ENCODE results near the gene COPS4.
"Not testable (repeated sequence)": the region's sequence is repeated elsewhere in the genome, so short reads cannot be mapped to it uniquely, and the experiment has no call there.

COPS4 gene

DNA sequence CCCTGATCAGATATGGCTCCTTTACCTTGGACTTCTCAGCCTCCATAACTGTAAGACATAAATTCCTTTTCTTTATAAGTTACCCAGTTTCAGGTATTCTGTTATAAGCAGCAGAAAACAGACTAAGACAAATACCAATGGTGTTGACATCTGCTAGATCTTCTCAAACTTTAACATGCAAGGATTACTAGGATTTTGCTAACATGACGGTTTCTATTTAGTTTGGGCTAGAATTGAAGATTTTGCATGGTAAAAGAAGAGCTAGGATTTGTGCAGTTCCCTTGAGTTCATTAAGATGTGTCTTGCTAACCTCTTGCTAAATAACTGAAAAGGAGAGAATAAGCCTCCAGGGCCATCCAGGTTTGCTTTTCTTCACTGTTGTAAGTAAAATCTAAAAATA is 5.3 kb upstream of the COPS4 start:
- H4K20me1 ChIP-seq (ENCODE audit: insufficient read depth, low read length, poor library complexity, severe bottlenecking): no peaks in the 10 kb centered on the region
- peaks cover 2% of the 10 kb centered on the region; the same call in 1 of the 2 replicates for H3F3A ChIP-seq (ENCODE audit: low read depth)
- no peaks in the 10 kb centered on the region for H3K9me2 ChIP-seq (replicated peaks; ENCODE audit: low read depth, low read length)
- TF ChIP-seq CTCF (conservative IDR thresholded peaks at IDR 0.05; ENCODE audit: low read length): no peak
- no peak for TF ChIP-seq EZH2phosphoT487 (IDR thresholded peaks at IDR 0.05; ENCODE audit: borderline replicate concordance)
- no peak overlapping the region for H3K4me3 ChIP-seq (ENCODE audit: low read length, poor library complexity, severe bottlenecking)
- H3K4me2 ChIP-seq (ENCODE audit: low read depth, low read length, poor library complexity, severe bottlenecking): no peak overlapping the region
- H3K4me1 ChIP-seq (ENCODE audit: insufficient read depth, low read length, poor library complexity, severe bottlenecking): peaks cover 6% of the 10 kb centered on the region
- H2AFZ ChIP-seq (ENCODE audit: low read length): 0 out of 2 replicates have a peak overlapping the region, but pooled peaks have one; percentile 4
- H3K27me3 ChIP-seq (ENCODE audit: insufficient read depth, low read length, poor library complexity, severe bottlenecking): no peaks in the 10 kb centered on the region
- no peaks in the 10 kb centered on the region for H3K9me3 ChIP-seq (ENCODE audit: insufficient read depth, low read depth, low read length)
- no peaks in the 10 kb centered on the region for H3K36me3 ChIP-seq (ENCODE audit: insufficient read depth, low read length)
- no peak overlapping the region for H3K9ac ChIP-seq (ENCODE audit: low read depth, low read length, poor library complexity, severe bottlenecking)
- no peaks in the 10 kb centered on the region for H3K79me2 ChIP-seq (ENCODE audit: insufficient read depth, low read length)

DNA sequence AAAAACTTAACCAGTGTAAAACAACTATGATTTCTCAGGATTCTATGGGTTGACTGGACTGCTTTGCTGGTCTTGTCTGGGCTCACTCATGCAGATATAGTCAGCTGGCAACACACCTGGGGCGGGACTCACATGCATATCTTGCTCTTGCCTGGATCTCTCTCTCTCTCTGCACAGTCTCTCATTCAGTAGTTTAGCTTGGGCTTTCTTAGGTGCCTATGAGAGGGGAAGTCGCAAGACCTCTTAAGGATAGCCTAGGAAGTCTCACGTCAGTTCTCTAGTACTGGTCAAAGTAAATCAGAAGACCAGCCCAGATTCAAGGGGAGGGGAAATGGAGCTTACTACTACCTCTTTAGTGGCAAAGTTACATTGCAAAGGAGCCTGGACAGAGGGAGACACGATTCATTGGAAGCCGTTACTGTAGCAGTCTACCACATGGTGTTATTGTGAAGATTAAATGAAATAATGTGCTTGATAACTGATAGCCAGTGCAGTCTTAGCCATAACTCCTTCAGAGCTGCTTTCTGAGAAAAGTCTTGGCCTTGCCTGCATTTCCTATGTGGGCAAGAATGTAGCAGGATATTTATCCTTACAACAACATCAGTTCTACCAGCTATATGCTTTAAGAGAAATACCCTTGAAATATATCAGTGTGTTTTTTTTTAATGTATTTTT is 2.1 kb downstream of the COPS4 start:
- Histone ChIP-seq H3F3A (ENCODE audit: low read depth) (peaks cover 2% of the 10 kb centered on the region; the same call in 1 of the 2 replicates), H2AFZ (ENCODE audit: low read length) (no peak overlapping the region), H3K27me3 (ENCODE audit: insufficient read depth, low read length, poor library complexity, severe bottlenecking) (no peaks in the 10 kb centered on the region), H3K79me2 (ENCODE audit: insufficient read depth, low read length) (peaks cover 66% of the 10 kb centered on the region), H4K20me1 (ENCODE audit: insufficient read depth, low read length, poor library complexity, severe bottlenecking) (peaks cover 19% of the 10 kb centered on the region), H3K9me2 (replicated peaks; ENCODE audit: low read depth, low read length) (no peaks in the 10 kb centered on the region), H3K9me3 (ENCODE audit: insufficient read depth, low read depth, low read length) (no peaks in the 10 kb centered on the region), H3K36me3 (ENCODE audit: insufficient read depth, low read length) (no peaks in the 10 kb centered on the region), H3K4me2 (ENCODE audit: low read depth, low read length, poor library complexity, severe bottlenecking) (peak overlapping the region; percentile 79), H3K4me1 (ENCODE audit: insufficient read depth, low read length, poor library complexity, severe bottlenecking) (peaks cover 41% of the 10 kb centered on the region), H3K4me3 (ENCODE audit: low read length, poor library complexity, severe bottlenecking) (peak overlapping the region; percentile 76), H3K9ac (ENCODE audit: low read depth, low read length, poor library complexity, severe bottlenecking) (peak overlapping the region; percentile 80)
- TF ChIP-seq EZH2phosphoT487 (IDR thresholded peaks at IDR 0.05; ENCODE audit: borderline replicate concordance) (no peak), CTCF (conservative IDR thresholded peaks at IDR 0.05; ENCODE audit: low read length) (no peak)

DNA sequence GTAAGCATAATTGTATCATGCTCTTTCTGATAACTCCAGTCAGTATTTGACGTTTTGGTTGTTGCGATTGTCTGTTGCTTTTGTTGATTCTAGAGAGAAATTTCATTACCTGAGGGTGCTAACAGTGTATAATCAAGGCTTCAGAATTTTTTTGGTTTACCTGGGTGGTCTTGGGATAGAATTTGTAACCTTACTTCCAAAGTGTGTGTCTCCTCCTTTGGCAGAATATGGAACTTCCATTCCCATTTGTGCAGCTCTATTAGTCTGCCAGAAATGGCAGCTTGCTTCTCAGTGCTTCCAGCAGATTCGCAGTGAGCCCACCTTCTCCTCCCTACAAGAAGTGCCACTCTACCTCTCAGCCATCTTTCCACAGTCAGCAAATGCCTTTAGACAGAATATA is 5.3 kb downstream of the COPS4 start:
- Histone ChIP-seq H3K79me2 (ENCODE audit: insufficient read depth, low read length) (peaks cover 85% of the 10 kb centered on the region), H3K9ac (ENCODE audit: low read depth, low read length, poor library complexity, severe bottlenecking) (no peak overlapping the region), H3K9me3 (ENCODE audit: insufficient read depth, low read depth, low read length) (no peaks in the 10 kb centered on the region), H3K9me2 (replicated peaks; ENCODE audit: low read depth, low read length) (no peaks in the 10 kb centered on the region), H3F3A (ENCODE audit: low read depth) (no peaks in the 10 kb centered on the region), H2AFZ (ENCODE audit: low read length) (no peak overlapping the region), H3K36me3 (ENCODE audit: insufficient read depth, low read length) (no peaks in the 10 kb centered on the region), H4K20me1 (ENCODE audit: insufficient read depth, low read length, poor library complexity, severe bottlenecking) (peaks cover 24% of the 10 kb centered on the region), H3K4me2 (ENCODE audit: low read depth, low read length, poor library complexity, severe bottlenecking) (peak overlapping the region; percentile 60), H3K4me1 (ENCODE audit: insufficient read depth, low read length, poor library complexity, severe bottlenecking) (peaks cover 49% of the 10 kb centered on the region), H3K27me3 (ENCODE audit: insufficient read depth, low read length, poor library complexity, severe bottlenecking) (no peaks in the 10 kb centered on the region), H3K4me3 (ENCODE audit: low read length, poor library complexity, severe bottlenecking) (peak overlapping the region; percentile 33)
- TF ChIP-seq CTCF (conservative IDR thresholded peaks at IDR 0.05; ENCODE audit: low read length): no peak; the same call in 1 of the 2 replicates
- TF ChIP-seq EZH2phosphoT487 (IDR thresholded peaks at IDR 0.05; ENCODE audit: borderline replicate concordance): no peak

- not testable (repeated sequence) for H3F3A ChIP-seq (ENCODE audit: low read depth); H3K9ac ChIP-seq (ENCODE audit: low read depth, low read length, poor library complexity, severe bottlenecking); H3K4me3 ChIP-seq (ENCODE audit: low read length, poor library complexity, severe bottlenecking); H2AFZ ChIP-seq (ENCODE audit: low read length); H3K27me3 ChIP-seq (ENCODE audit: insufficient read depth, low read length, poor library complexity, severe bottlenecking); H3K9me3 ChIP-seq (ENCODE audit: insufficient read depth, low read depth, low read length); H3K4me2 ChIP-seq (ENCODE audit: low read depth, low read length, poor library complexity, severe bottlenecking); H3K36me3 ChIP-seq (ENCODE audit: insufficient read depth, low read length); H3K9me2 ChIP-seq (replicated peaks; ENCODE audit: low read depth, low read length)
- Histone ChIP-seq H3K4me1 (ENCODE audit: insufficient read depth, low read length, poor library complexity, severe bottlenecking) (peaks cover 24% of the 10 kb centered on the region), H4K20me1 (ENCODE audit: insufficient read depth, low read length, poor library complexity, severe bottlenecking) (peaks cover 17% of the 10 kb centered on the region), H3K79me2 (ENCODE audit: insufficient read depth, low read length) (peaks cover 62% of the 10 kb centered on the region)
Measured at GRCh38 chr4:83043157-83043556, 8.2 kb downstream of the COPS4 start.

Data from Loucy (cell line).